Iris pigment epithelial cell (primary cell): Measurements from ENCODE around the gene CLTCL1.
"Not testable (repeated sequence)": the region's sequence is repeated elsewhere in the genome, so short reads cannot be mapped to it uniquely, and the experiment has no call there.

ENCODE experiments used
- DNase-seq: peaks from one replicate; pipeline ENCODE4 v3.0.0-alpha.2; 2011; ENCODE audit warnings: low read depth

The CLTCL1 gene

GRCh38 chr22:19175602-19176174 is 115.8 kb downstream of the CLTCL1 start:
- DNase-seq, result no peak

DNA sequence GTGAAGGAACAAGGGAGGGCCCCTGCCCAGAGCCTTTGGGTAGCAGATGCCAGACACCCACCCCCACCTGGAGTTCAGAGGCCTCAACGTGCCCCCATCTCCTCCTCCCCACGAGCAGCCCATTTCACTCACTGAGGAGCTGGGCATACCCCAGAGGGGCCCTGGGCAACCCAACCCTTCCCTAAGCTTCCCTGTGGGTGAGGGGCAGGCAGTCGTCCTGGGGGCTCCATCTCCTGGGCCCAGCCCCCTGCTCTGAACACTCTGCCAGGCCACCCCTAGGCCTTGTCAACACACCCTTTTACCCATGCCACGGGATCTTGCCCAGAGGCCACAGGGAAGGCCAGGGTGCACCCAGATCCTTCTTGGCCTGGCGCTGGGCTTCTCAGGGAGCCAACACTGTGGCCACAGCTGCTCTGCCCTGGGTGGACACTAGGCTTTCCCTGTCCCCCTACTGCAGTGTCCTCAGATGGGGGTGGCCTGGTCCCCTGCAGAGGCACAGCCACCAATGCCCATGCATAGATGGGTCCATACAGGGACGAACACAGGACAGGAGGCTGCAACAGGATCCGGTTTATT is 116.4 kb downstream of the CLTCL1 start:
- DNase-seq, result no peak

- peak; percentile 46 for DNase-seq
Observed at GRCh38 chr22:19174106-19175025, 117.2 kb downstream of the CLTCL1 start.

DNA sequence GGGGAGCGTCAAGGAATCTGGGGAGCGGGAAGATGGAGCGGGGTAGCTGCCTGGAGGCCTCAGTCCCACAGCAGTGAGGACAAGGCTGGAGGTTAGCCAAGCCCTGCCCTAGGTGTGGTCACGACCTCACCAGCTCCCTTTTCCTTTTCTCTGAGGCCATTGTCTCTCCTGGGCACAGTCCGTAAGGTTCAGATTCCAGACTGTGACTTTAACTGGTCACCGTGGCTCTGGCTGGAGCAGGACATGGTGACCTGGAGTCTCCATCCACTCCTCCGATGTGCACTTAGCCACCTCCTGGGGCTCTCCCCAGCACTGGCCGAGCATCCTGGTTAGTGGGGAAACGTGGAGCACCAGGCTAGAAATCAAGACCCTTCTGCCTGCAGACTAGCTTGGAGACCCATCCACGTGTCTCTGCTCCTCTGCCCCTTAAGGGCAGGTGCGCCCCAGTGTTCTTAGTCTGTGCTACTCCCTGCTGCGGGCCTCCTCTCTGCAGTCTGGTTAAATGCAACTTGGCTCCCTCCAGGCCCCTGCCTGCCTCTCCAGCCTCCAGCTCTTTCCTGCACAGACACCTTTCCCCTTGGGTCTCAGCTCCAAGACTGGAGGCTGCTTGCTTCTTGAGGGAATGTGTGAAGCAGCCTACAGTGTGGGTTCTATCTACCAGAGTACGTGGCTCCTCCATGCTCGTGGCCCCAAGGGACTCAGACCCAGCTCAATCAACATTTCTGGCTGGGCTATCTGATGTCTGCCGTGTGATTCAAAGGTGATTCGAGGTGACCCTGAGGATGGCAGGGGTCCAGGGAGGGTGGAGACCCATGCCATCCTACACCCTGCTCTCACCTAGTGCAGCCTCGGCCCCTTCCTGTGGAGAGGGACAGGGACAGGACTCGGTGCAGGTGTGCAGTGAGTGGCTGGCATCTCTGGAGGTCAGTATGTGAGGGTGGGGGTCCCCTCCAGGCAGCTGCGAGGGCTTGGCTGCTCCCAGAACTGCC is 118.2 kb downstream of the CLTCL1 start:
- no peak for DNase-seq

DNA sequence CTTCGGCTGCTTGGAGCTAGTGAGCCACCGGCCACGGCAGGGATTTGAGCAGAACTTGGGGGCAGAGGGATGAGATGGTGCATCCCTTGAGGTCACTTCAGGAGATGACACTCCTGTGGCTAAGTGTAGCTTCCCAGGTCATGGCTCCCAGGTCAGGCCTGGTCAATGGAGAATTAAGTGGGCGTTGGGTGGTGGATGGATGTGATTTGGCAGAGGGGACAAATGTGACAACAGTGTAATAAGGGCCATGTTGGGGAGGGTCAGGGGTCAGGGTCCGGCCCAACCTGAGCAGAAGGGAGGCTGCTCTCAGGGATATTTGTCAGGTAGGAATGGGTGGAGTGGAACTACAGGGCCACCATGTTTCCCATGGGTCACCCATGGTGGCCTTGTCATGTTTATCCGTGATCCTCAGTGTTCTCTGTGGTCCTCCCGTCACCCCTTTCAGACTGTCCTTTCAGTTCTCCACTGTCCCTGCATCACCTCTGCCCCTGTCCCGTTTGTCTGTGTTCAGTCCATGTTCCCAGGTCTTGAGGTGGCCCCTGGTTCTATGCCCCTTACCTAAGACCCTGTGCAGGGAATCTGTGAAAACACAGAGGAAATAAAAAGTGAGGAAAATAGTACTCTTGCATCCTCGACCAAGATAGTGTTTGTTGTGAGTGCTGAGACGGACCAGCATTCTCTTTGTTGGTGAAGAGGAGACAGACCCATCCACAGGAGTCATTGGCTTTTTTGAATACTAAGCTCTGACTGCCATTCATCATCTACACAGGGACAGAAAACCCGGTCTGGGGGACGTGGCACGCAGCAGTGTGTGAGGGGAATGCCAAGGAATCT is 119.1 kb downstream of the CLTCL1 start:
- no peak for DNase-seq

- no peak for DNase-seq
Observed at GRCh38 chr22:19169947-19170318, 121.6 kb downstream of the CLTCL1 start.

DNA sequence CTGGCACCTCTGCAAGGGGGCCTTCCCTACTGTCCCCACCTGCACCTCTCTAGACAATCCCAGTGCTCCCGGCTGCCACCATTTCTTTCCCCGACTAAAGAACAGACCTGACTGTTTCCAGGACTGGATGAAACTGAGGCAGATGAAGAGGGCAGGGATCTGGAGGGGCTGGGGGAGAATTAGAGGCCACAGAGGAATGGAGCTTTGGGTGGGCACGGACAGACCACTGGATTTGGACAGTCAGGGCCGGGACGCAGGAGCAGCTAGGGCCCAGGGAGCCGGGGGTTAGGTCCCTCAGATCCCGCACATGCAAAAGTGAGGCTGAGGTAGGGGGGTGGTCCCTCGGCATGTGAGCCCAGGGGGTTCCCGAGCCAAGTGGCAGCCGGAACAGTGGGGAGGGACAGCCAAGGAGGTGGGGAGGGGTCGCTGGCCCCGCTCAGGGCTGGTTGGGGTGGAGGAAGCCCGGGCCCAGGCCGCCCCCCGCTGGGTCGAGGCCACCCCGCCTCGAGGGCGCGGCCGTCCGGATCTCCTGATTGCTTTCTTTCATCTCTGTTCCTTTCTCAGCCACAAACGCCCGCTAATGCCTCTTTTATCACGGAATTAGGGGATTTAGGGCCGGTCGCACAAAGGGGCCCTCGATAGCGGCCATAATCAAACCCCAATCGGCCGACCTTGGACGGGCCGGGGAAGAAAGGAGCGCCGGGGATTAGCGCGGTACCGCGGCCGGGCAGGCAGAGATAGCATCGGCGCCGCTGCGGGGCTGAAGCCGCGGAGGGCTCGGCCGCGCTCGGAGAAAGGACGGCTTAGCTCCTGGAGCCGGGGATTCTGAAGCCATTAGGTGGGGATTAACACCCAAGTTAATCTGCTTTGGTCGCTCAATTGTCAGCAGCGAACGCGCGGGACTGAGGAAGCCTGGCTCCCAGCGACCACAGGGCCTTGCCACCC is 122.2 kb downstream of the CLTCL1 start:
- no peak for DNase-seq

DNA sequence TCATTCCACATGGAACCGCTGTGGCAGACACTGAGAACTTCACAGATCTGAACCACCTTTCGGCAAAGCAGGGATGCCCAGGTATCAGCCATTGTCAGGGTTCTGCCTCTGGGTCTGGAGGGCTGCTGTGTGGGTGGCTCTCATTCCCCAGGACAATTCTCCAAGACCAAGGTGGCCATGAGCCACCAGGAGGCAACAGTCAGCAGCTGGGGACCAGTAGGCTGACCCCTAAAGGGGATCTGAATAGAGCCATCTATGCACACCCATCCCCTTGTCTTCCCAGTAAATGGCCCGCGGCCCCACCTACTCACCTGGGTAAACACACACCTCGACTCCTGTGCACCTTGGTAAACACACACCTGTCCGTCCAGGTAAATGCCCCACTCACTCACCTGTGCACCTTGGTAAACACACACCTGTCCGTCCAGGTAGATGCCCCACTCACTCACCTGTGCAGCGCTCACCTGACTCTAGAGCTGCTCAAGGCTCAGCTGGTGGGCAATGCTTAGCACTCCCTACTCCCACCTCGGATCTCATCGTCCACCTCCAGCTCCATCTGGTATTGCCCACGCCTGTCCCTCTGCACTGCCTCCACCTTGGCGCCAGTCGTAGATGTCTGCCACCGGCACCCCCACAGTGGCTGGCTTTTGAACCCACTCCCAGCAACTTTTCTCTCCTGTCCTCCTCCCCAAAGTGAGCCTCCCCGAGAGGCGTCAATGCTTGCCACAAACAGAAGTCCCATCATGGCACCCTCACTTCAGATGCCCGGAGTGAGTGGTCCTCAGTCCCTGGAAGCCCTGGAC is 123.2 kb downstream of the CLTCL1 start:
- DNase-seq, result no peak

DNA sequence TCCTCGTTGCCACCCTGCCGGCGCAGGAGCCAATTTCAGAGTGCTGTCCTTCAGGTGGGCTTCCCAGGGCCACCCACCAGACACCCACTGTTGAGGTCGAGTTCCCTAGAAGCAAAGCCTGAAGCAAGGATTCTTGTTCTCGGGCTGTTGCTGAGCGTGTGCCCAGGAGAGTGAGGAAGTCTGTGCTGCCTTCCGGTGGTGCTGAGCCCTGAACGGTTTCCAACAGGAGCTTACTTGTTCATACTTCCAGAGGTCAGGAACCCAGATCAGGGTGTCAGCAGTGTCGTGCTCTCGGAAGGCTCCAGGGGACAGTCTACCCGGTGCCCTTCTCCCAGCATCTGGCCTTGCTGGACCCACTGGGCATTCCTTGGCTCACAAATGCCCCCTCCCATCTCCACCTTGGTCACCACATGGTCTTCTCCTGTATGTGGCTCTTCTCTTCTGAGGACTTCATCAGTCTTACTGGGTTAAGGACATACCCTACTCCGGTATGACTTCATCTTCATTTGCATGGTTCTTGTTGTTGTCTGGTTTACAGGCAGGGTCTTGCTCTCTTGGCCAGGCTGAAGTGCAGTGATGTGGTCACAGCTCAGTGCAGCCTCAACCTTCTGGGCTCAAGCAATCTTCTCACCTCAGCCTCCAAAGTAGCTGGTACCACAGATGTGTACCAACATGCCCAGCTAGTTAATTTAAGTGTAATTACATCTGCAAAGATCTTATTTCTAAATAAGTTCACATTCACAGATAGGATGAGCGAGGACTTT is 124.2 kb downstream of the CLTCL1 start:
- no peak for DNase-seq

DNA sequence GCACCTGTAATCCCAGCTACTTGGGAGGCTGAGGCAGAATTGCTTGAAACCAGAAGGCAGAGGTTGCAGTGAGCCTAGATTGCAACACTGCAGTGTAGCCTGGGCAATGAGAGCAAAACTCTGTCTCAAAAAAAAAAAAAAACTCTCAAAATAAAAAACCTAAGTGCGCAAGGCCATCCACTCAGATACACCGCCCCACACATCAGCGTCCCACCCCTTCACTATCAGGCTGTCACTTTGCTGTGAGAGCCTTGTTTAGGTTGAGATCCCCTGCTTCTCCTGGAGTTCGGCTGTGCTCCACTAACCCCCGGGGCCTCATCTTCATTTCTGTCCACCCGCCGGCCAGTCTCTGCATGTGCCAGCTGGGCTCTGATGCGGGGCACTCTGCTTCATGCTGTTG is 125.1 kb downstream of the CLTCL1 start:
- no peak for DNase-seq

DNA sequence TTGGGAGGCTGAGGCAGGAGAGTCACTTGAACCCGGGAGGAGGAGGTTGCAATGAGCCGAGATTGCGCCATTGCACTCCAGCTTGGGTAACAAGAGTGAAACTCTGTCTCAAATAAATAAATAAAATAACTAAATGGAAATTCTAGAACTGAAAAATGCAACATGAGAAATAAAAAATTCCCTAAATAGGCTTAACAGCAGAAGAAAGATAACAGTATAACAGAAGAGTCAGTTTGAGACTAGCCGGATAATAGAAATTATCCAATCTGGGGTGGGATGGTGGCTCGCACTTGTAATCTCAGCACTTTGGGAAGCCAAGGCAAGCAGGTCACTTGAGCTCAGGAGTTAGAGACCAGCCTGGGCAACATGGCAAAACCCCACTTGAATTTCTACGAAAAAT is 127.1 kb downstream of the CLTCL1 start:
- DNase-seq, result no peak

DNA sequence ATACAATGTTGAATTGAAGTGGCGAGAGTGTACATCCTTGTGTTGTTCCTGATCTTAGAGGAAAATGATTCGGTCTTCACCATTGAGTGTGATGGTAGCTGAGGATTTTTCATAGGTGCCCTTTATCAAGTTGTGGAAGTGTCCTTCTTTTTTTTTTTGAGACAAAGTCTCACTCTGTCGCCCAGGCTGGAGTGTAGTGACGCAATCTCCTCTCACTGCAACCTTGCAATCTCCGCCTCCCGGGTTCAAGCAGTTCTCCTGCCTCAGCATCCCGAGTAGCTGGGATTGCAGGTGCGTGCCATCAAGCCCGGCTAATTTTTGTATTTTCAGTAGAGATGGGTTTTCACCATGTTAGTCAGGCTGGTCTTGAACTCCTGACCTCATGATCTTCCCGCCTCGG is 132.9 kb downstream of the CLTCL1 start:
- not testable (repeated sequence) for DNase-seq

- not testable (repeated sequence) for DNase-seq
Observed at GRCh38 chr22:19156109-19156508, 135.4 kb downstream of the CLTCL1 start.

DNA sequence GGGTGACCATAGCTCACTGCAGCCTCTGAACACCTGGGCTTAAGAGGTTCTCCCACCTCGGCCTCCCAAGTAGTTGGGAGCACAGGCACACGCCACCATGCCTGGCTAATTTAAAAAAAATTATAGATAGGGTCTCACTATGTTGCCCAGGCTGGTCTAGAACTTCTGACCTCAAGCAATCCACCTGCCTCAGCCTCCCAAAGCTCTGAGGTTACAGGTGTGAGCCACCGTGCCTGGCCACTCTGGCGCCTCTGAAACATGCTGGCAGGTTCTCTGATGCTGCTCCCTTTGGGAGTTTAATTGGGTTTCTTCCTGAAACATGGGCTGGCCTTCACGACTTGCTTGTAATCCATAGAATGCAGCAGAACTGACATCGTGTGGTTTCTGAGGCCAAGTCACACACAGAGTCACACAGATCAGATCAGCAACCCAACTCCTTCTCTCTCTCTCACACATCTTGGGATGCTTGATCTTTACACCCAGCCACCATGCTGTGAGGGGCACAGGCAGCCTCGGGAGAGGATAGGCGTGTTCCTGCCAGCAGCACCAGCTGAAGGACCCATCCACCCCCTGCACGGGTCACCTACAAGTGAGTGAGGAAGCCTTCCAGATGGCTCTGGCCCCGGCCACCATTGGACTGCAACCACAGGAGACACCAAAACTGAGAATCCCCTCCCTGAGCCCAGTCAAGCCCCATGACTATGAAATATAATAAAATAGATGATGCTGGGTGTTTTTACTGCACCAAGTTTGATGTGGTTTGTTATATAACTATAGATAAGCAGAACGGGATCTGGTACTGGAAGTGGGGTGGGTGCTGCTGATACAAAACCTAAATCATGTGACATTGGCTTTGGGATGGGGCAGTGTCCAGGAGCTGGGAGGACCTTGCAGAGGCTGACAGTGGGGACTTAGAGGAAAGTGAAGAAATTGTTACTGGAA is 138.3 kb downstream of the CLTCL1 start:
- DNase-seq, result no peak

DNA sequence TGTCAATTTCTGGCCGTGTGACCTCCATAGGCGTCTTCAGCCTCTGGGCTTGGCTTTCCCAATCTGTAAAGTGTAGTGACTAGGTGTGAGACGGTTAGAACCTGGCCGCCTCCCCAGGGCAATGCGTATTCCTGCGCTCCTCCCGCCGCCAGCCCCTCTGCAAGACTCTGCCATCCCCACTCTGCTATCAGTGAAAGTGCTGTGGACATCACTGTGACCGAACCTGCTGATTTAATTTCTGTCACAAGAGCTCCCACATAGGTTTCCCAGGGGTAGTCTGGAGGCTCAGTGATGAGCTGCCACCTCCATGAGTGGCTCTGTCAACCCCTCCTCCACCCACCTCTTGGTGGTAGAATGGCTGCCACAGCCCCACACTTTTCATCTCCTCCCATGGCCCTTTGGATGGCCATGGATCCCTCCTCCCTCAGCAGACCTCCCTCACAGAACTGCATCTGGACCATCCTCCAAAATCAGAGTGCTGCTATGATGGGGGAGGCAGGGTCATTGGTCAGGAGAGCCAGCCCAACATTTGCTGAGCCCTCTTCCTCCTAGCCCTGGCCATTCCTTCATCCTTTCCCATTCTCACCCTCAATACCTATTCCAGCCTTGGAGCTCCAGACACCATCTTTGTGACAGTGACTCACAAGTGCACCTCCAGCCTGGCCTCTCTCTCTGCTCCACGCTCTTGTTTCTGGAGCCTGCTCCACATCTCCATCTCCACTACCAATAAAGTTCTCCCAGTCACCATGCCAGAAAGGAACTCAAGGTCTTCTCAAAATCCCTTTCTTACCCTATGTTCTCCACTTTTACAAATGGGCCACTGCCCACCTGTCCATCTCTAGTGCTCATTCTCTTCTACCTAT is 140.0 kb downstream of the CLTCL1 start:
- no peak for DNase-seq
